T-cell (primary cell): ENCODE data around the gene FAM216B. TPM values are rescaled to one million over a fixed set of nuclear protein-coding genes. Genes with fewer than 3 reads are reported as not detected.

Experiments used
- ATAC-seq, 4 experiments: fragments of 200-7000 bp in 3 of 4; fragments of 150-1000 bp in 1 of 4; cut with Tn5 transposase; replicated peaks in 1 of 4; 1 replicate in 3 of 4; 2 replicates in 1 of 4; pipeline ENCODE4 v1.10.0; 2021; ENCODE audit warnings: moderate library complexity in 3 of 4, mild to moderate bottlenecking in 2 of 4, moderate number of reproducible peaks in 1 of 4
- CTCF ChIA-PET, 2 donors: fragments of 300-600 bp; sonication (Branson Sonifier 250); formaldehyde crosslinking; loops; one replicate each; lab custom pipeline; 2022; ENCODE audit warnings: antibody characterized with exemption in 2 of 2; lab: Charles Lee
- POLR2A ChIA-PET, 2 donors: fragments of 300-600 bp; sonication (Branson Sonifier 250); formaldehyde crosslinking; loops; one replicate each; lab custom pipeline; 2022; ENCODE audit warnings: antibody characterized with exemption in 2 of 2; lab: Charles Lee
- DNase-seq, 35 experiments: peaks; one replicate each; pipeline versions ENCODE4 v3.0.0 to v3.0.0-alpha.2; 2013 to 2023
- H3K27ac ChIP-seq: one replicate; pipeline ENCODE4 v1.5.1; 2013; ENCODE audit warnings: low read length
- H3K27me3 ChIP-seq, 2 experiments: replicated peaks in 1 of 2; 1 replicate in 1 of 2; 2 replicates in 1 of 2; pipeline versions ENCODE4 v1.6.1 to v1.7.0; 2013; ENCODE audit warnings: low read length in 1 of 2, mixed read lengths in 1 of 2; ENCODE audit not compliant: control insufficient read depth in 2 of 2, insufficient read depth in 2 of 2; ENCODE audit errors: extremely low read depth in 1 of 2
- H3K36me3 ChIP-seq, 2 donors: 1 replicate in 1 of 2; 2 replicates in 1 of 2; pipeline versions ENCODE4 v1.6.1 to v1.7.0; 2013; ENCODE audit warnings: low read length in 1 of 2; ENCODE audit not compliant: control insufficient read depth in 2 of 2, insufficient read depth in 1 of 2; ENCODE audit errors: extremely low read depth in 1 of 2
- H3K4me1 ChIP-seq, 2 experiments: 1 replicate in 1 of 2; 2 replicates in 1 of 2; pipeline versions ENCODE4 v1.6.1 to v1.7.0; 2013; ENCODE audit warnings: low read length in 2 of 2, mixed read lengths in 1 of 2; ENCODE audit not compliant: insufficient read depth in 2 of 2, control insufficient read depth in 1 of 2; ENCODE audit errors: extremely low read depth in 1 of 2
- H3K4me3 ChIP-seq, 2 donors: 1 replicate in 1 of 2; 2 replicates in 1 of 2; pipeline versions ENCODE4 v1.5.1 to v1.7.0; 2013; ENCODE audit warnings: mild to moderate bottlenecking in 2 of 2, low read length in 1 of 2, moderate library complexity in 1 of 2; ENCODE audit not compliant: control insufficient read depth in 1 of 2; ENCODE audit errors: extremely low read depth in 1 of 2
- H3K9me3 ChIP-seq: 2 replicates; pipeline ENCODE4 v1.7.0; 2013
- H3K27ac Mint-ChIP-seq, 2 donors: one replicate each; pipeline ENCODE4 v1.8.0; 2020 to 2021; ENCODE audit warnings: mild to moderate bottlenecking in 2 of 2, mixed read lengths in 2 of 2
- H3K27me3 Mint-ChIP-seq, 2 donors: one replicate each; pipeline ENCODE4 v1.8.0; 2021 to 2022; ENCODE audit warnings: mixed read lengths in 2 of 2
- H3K36me3 Mint-ChIP-seq: one replicate; pipeline ENCODE4 v1.8.0; 2021; ENCODE audit warnings: mixed read lengths
- H3K4me1 Mint-ChIP-seq, 3 donors: one replicate each; pipeline ENCODE4 v1.8.0; 2020 to 2022; ENCODE audit warnings: mixed read lengths in 3 of 3, mild to moderate bottlenecking in 1 of 3
- H3K4me3 Mint-ChIP-seq, 3 donors: one replicate each; pipeline ENCODE4 v1.8.0; 2020 to 2022; ENCODE audit warnings: mild to moderate bottlenecking in 3 of 3, mixed read lengths in 3 of 3, moderate library complexity in 3 of 3
- H3K9me3 Mint-ChIP-seq, 3 donors: one replicate each; pipeline ENCODE4 v1.8.0; 2020 to 2022; ENCODE audit warnings: mixed read lengths in 3 of 3
- WGBS: methylation state at CpG from one replicate; pipeline ENCODE4 v1.1.5; 2013; ENCODE audit warnings: missing lambda C conversion rate; ENCODE audit not compliant: insufficient coverage; 5-methylcytosine and 5-hydroxymethylcytosine counted together
- total RNA-seq, 35 experiments: library from RNA in 6 of 35; stranded (reverse) in 6 of 35; fragments of 120-200 nt in 1 of 35; gene quantifications; one replicate each; pipeline versions ENCODE4 v1.2.1 to v1.2.4 and lab custom pipeline; 2013 to 2026

The FAM216B gene
- total RNA-seq, 5 donors from 2014 or later (not counting 1 experiment from before 2014, with no cell fraction given), result not detected

- ChIA-PET POLR2A (no interaction called here), CTCF (no interaction called here)
- ATAC-seq (no peak), DNase-seq (no peak)
- Mint-ChIP-seq H3K36me3 (no peaks in the 10 kb centered on the region), H3K27me3 (peaks cover 0 to 6% of the 10 kb centered on the region in 2 donors), H3K9me3 (peaks cover 0 to 8% (median 0%) of the 10 kb centered on the region in 3 donors), H3K4me1 (no peaks in the 10 kb centered on the region), H3K27ac (no peak overlapping the region), H3K4me3 (no peak overlapping the region)
- no peaks in the 10 kb centered on the region for H3K9me3 ChIP-seq
- H3K36me3 ChIP-seq, result no peaks in the 10 kb centered on the region
- H3K27me3 ChIP-seq, result no peaks in the 10 kb centered on the region
- 63% methylated on average over 3 of the region's 10 CpGs for WGBS
- H3K4me1 ChIP-seq, result no peaks in the 10 kb centered on the region
- H3K4me3 ChIP-seq, result no peak overlapping the region
- no peak overlapping the region for H3K27ac ChIP-seq
Observed at GRCh38 chr13:42832341-42833096, 51.1 kb downstream of the FAM216B start.

- H3K27me3 Mint-ChIP-seq, result peaks cover 0 to 6% of the 10 kb centered on the region in 2 donors
- H3K27ac ChIP-seq, result no peak overlapping the region
- no peak overlapping the region for H3K4me3 ChIP-seq
- no peaks in the 10 kb centered on the region for H3K27me3 ChIP-seq
- no peak overlapping the region for H3K27ac Mint-ChIP-seq
- DNase-seq (no peak), ATAC-seq (no peak)
- no peaks in the 10 kb centered on the region for H3K9me3 ChIP-seq
- POLR2A ChIA-PET, result no interaction called here
- no peaks in the 10 kb centered on the region for H3K4me1 Mint-ChIP-seq
- no peak overlapping the region for H3K4me3 Mint-ChIP-seq
- H3K36me3 Mint-ChIP-seq, result no peaks in the 10 kb centered on the region
- peaks cover 0 to 4% (median 0%) of the 10 kb centered on the region in 3 donors for H3K9me3 Mint-ChIP-seq
- no peaks in the 10 kb centered on the region for H3K4me1 ChIP-seq
- CTCF ChIA-PET, result interaction anchor here in 1 of 2 donors (0.6 kb wide), 1 partner anchor 1261 kb away, joined by 3 read pairs; no protein-coding TSS in a partner anchor
- 83% methylated on average over 1 of the region's 3 CpGs for WGBS
- no peaks in the 10 kb centered on the region for H3K36me3 ChIP-seq
Observed at GRCh38 chr13:42834946-42835345, 53.6 kb downstream of the FAM216B start.

GRCh38 chr13:42836930-42837690 is 55.7 kb downstream of the FAM216B start:
- no peaks in the 10 kb centered on the region for H3K27me3 ChIP-seq
- no peaks in the 10 kb centered on the region for H3K9me3 ChIP-seq
- DNase-seq (no peak), ATAC-seq (no peak)
- H3K36me3 ChIP-seq, result no peaks in the 10 kb centered on the region
- Mint-ChIP-seq H3K27ac (no peak overlapping the region), H3K27me3 (peaks cover 0 to 6% of the 10 kb centered on the region in 2 donors), H3K4me3 (no peak overlapping the region), H3K9me3 (no peaks in the 10 kb centered on the region), H3K4me1 (no peaks in the 10 kb centered on the region), H3K36me3 (no peaks in the 10 kb centered on the region)
- H3K27ac ChIP-seq, result no peak overlapping the region
- WGBS, result 61% methylated on average over 5 of the region's 10 CpGs
- CTCF ChIA-PET, result no interaction called here
- no peak overlapping the region for H3K4me3 ChIP-seq
- POLR2A ChIA-PET, result no interaction called here
- H3K4me1 ChIP-seq, result no peaks in the 10 kb centered on the region

Other genes with a start within 250 kb of the FAM216B start
- gene TNFSF11, start 207.4 kb upstream of the FAM216B start, total RNA-seq, result 1 to 10 TPM in 1 of 5 donors, under 1 TPM in 3, not detected in 1; 0.21 to 1.3 (median 0.50) TPM
- gene EPSTI1, start 210.7 kb downstream of the FAM216B start, total RNA-seq, result 10 to 100 TPM; 15.3 to 29.9 (median 28.5) TPM
- 10 to 100 TPM in 1 of 5 donors, 1 to 10 TPM in 4; 4.4 to 10.8 (median 8.5) TPM for gene DNAJC15, start 242.0 kb downstream of the FAM216B start, total RNA-seq